Hepatocyte (in vitro differentiated cells): ENCODE data around the gene DENND6B.

Source experiments
- CTCF ChIP-seq: fragments of 200-600 bp; sonication (generic); IDR thresholded peaks from 2 replicates; pipeline ENCODE4 v1.5.1; 2016; ENCODE audit warnings: antibody characterized with exemption, mild to moderate bottlenecking; ENCODE audit not compliant: poor library complexity
- EZH2phosphoT487 ChIP-seq: fragments of 200-600 bp; sonication (generic); IDR thresholded peaks from one replicate; pipeline ENCODE4 v1.6.1; 2018; ENCODE audit warnings: antibody characterized with exemption, mild to moderate bottlenecking, low read depth, moderate library complexity; ENCODE audit not compliant: unreplicated experiment, severe bottlenecking

GRCh38 chr22:50286701-50287318 lies 40.0 kb downstream of the DENND6B start:
- no peak for TF ChIP-seq CTCF
- TF ChIP-seq EZH2phosphoT487, result no peak
